ENCODE measurements around the gene COX19.

The COX19 gene

GRCh38 chr7:1020849-1021251 is 45.5 kb upstream of the COX19 start:
- no peak for DNase-seq (ENCODE audit: low read depth)
- H3K4me3 ChIP-seq (ENCODE audit: low read length), result no peak overlapping the region
- TF ChIP-seq CTCF (IDR thresholded peaks at IDR 0.05; ENCODE audit: insufficient read depth, low read depth, low read length, missing control alignments), result no peak

GRCh38 chr7:1019789-1020610 is 44.7 kb upstream of the COX19 start:
- DNase-seq (ENCODE audit: low read depth), result no peak
- no peak overlapping the region for H3K4me3 ChIP-seq (ENCODE audit: low read length)
- TF ChIP-seq CTCF (IDR thresholded peaks at IDR 0.05; ENCODE audit: insufficient read depth, low read depth, low read length, missing control alignments), result no peak

- no peak for DNase-seq (ENCODE audit: low read depth)
- no peak for TF ChIP-seq CTCF (IDR thresholded peaks at IDR 0.05; ENCODE audit: insufficient read depth, low read depth, low read length, missing control alignments)
- H3K4me3 ChIP-seq (ENCODE audit: low read length), result no peak overlapping the region
These were observed 44.0 kb upstream of the COX19 start for GRCh38 chr7:1019255-1019785.

DNA sequence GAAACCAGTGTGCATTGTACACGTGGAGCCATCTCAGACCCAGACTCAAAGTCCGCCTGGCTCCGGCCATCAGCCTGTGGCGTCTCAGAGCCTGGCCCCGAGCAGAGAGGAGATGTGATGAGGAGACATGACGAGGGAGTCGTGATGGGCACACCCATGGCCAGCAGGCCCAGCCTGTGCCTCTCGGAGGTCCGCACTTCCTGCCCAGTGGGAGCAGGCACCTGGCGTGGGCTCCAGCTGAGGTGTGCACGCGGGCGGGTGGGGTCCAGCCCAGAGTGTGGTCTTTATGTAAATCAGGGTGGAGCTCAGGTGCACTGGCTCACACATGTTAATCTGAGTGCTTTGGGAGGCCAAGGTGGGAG is 43.0 kb upstream of the COX19 start:
- no peak for DNase-seq (ENCODE audit: low read depth)
- TF ChIP-seq CTCF (IDR thresholded peaks at IDR 0.05; ENCODE audit: insufficient read depth, low read depth, low read length, missing control alignments), result no peak

GRCh38 chr7:1017586-1018333 is 42.4 kb upstream of the COX19 start:
- no peak for TF ChIP-seq CTCF (IDR thresholded peaks at IDR 0.05; ENCODE audit: insufficient read depth, low read depth, low read length, missing control alignments)
- DNase-seq (ENCODE audit: low read depth), result no peak
- no peak overlapping the region for H3K4me3 ChIP-seq (ENCODE audit: low read length)

More for the DNA sequence above, 43.0 kb upstream of the COX19 start:
- no peak overlapping the region for H3K4me3 ChIP-seq (ENCODE audit: low read length)

- DNase-seq (ENCODE audit: low read depth), result no peak
- TF ChIP-seq CTCF (IDR thresholded peaks at IDR 0.05; ENCODE audit: insufficient read depth, low read depth, low read length, missing control alignments), result no peak
- no peak overlapping the region for H3K4me3 ChIP-seq (ENCODE audit: low read length)
These were observed 41.5 kb upstream of the COX19 start for GRCh38 chr7:1016577-1017531.

Data from epithelial cell of esophagus (primary cell).